Measurements from ENCODE around the gene LYST.
A peak's percentile ranks its signal among the peaks of the same experiment; 100 is the strongest.

- TF ChIP-seq, protein P1, sequence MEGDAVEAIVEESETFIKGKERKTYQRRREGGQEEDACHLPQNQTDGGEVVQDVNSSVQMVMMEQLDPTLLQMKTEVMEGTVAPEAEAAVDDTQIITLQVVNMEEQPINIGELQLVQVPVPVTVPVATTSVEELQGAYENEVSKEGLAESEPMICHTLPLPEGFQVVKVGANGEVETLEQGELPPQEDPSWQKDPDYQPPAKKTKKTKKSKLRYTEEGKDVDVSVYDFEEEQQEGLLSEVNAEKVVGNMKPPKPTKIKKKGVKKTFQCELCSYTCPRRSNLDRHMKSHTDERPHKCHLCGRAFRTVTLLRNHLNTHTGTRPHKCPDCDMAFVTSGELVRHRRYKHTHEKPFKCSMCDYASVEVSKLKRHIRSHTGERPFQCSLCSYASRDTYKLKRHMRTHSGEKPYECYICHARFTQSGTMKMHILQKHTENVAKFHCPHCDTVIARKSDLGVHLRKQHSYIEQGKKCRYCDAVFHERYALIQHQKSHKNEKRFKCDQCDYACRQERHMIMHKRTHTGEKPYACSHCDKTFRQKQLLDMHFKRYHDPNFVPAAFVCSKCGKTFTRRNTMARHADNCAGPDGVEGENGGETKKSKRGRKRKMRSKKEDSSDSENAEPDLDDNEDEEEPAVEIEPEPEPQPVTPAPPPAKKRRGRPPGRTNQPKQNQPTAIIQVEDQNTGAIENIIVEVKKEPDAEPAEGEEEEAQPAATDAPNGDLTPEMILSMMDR (conservative IDR thresholded peaks at IDR 0.05 in 1 of 2, IDR thresholded peaks at IDR 0.05 in 1 of 2; ENCODE audit: low read depth in 1 of 2, low read length in 2 of 2): peak; percentile 42 to 55
- no peak for TF ChIP-seq EZH2 (IDR thresholded peaks at IDR 0.05; ENCODE audit: low read length, missing control alignments)
These were observed 248.9 kb downstream of the LYST start for GRCh38 chr1:235617808-235618207.

Measured in fibroblast of lung (primary cell).